Measurements from ENCODE around the gene IGFN1.

IGFN1 gene

GRCh38 chr1:201258763-201259230 lies 68.2 kb downstream of the IGFN1 start:
- no peak for TF ChIP-seq CTCF (IDR thresholded peaks at IDR 0.05)

- TF ChIP-seq CTCF (IDR thresholded peaks at IDR 0.05), result no peak
Measured at GRCh38 chr1:201259476-201260235, 69.0 kb downstream of the IGFN1 start.

- no peak for TF ChIP-seq CTCF (IDR thresholded peaks at IDR 0.05)
Measured at GRCh38 chr1:201260236-201260590, 69.6 kb downstream of the IGFN1 start.

- no peak for TF ChIP-seq CTCF (IDR thresholded peaks at IDR 0.05)
Measured at GRCh38 chr1:201260648-201261311, 70.2 kb downstream of the IGFN1 start.

GRCh38 chr1:201261771-201262547 lies 71.3 kb downstream of the IGFN1 start:
- no peak for TF ChIP-seq CTCF (IDR thresholded peaks at IDR 0.05)

- no peak for TF ChIP-seq CTCF (IDR thresholded peaks at IDR 0.05)
Measured at GRCh38 chr1:201262963-201263608, 72.5 kb downstream of the IGFN1 start.

- no peak for TF ChIP-seq CTCF (IDR thresholded peaks at IDR 0.05)
Measured at GRCh38 chr1:201264072-201264471, 73.4 kb downstream of the IGFN1 start.
